ENCODE measurements around the gene FOXP1. TPM values are rescaled to one million over a fixed set of nuclear protein-coding genes. Genes with fewer than 3 reads are reported as not detected.

FOXP1 gene
- total RNA-seq, 1 donor, result 55.7 TPM

- no peak for TF ChIP-seq CTCF (IDR thresholded peaks at IDR 0.05; ENCODE audit: insufficient read depth, low read depth, low read length)
- peak; percentile 92 for DNase-seq (ENCODE audit: low read depth)
- H3K4me3 ChIP-seq (ENCODE audit: low read depth, low read length), result no peak overlapping the region
Observed at GRCh38 chr3:71168121-71168721, 415.3 kb downstream of the FOXP1 start.

- no peak overlapping the region for H3K4me3 ChIP-seq (ENCODE audit: low read depth, low read length)
- TF ChIP-seq CTCF (IDR thresholded peaks at IDR 0.05; ENCODE audit: insufficient read depth, low read depth, low read length), result no peak
- peak; percentile 89 for DNase-seq (ENCODE audit: low read depth)
Observed at GRCh38 chr3:71166339-71167240, 416.9 kb downstream of the FOXP1 start.

- DNase-seq (ENCODE audit: low read depth), result no peak
- no peak for TF ChIP-seq CTCF (IDR thresholded peaks at IDR 0.05; ENCODE audit: insufficient read depth, low read depth, low read length)
- no peak overlapping the region for H3K4me3 ChIP-seq (ENCODE audit: low read depth, low read length)
Observed at GRCh38 chr3:71164881-71165280, 418.6 kb downstream of the FOXP1 start.

GRCh38 chr3:71163198-71163918 is 420.2 kb downstream of the FOXP1 start:
- no peak overlapping the region for H3K4me3 ChIP-seq (ENCODE audit: low read depth, low read length)
- DNase-seq (ENCODE audit: low read depth), result no peak
- TF ChIP-seq CTCF (IDR thresholded peaks at IDR 0.05; ENCODE audit: insufficient read depth, low read depth, low read length), result no peak

- DNase-seq (ENCODE audit: low read depth), result no peak
- TF ChIP-seq CTCF (IDR thresholded peaks at IDR 0.05; ENCODE audit: insufficient read depth, low read depth, low read length), result peak; percentile 15
- no peak overlapping the region for H3K4me3 ChIP-seq (ENCODE audit: low read depth, low read length)
Observed at GRCh38 chr3:71162221-71162620, 421.3 kb downstream of the FOXP1 start.

- no peak for TF ChIP-seq CTCF (IDR thresholded peaks at IDR 0.05; ENCODE audit: insufficient read depth, low read depth, low read length)
- no peak overlapping the region for H3K4me3 ChIP-seq (ENCODE audit: low read depth, low read length)
- peak; percentile 23 for DNase-seq (ENCODE audit: low read depth)
Observed at GRCh38 chr3:71160785-71161546, 422.6 kb downstream of the FOXP1 start.
